Suppressor macrophage treated with lipopolysaccharide for 4 hours (primary cell): ENCODE data around the gene RCC1.
"Not testable (repeated sequence)": the region's sequence is repeated elsewhere in the genome, so short reads cannot be mapped to it uniquely, and the experiment has no call there.

Experiments used
- DNase-seq: peaks from one replicate; pipeline ENCODE4 v3.0.0-alpha.2; 2020

Gene RCC1

GRCh38 chr1:28505406-28506187, at the start of gene RCC1:
Gene RCC1 (plus strand): TSS chr1:28506043. CDS start chr1:28529867, 23,824 bp downstream.
- peak; percentile 99 for DNase-seq

- peak; percentile 37 for DNase-seq
Measured at GRCh38 chr1:28456078-28456477, 49.8 kb upstream of the RCC1 start.

- DNase-seq = no peak
Measured at GRCh38 chr1:28457678-28458077, 48.2 kb upstream of the RCC1 start.

GRCh38 chr1:28458237-28459228, 47.3 kb upstream of the RCC1 start:
- no peak for DNase-seq

- no peak for DNase-seq
Measured at GRCh38 chr1:28466226-28466778, 39.5 kb upstream of the RCC1 start.

- no peak for DNase-seq
Measured at GRCh38 chr1:28470146-28470545, 35.7 kb upstream of the RCC1 start.

- DNase-seq = not testable (repeated sequence)
Measured at GRCh38 chr1:28479497-28479896, 26.3 kb upstream of the RCC1 start.

GRCh38 chr1:28480308-28480707, 25.5 kb upstream of the RCC1 start:
- DNase-seq = no peak

GRCh38 chr1:28482138-28482537, 23.7 kb upstream of the RCC1 start:
- no peak for DNase-seq

GRCh38 chr1:28482702-28483101, 23.1 kb upstream of the RCC1 start:
- no peak for DNase-seq

GRCh38 chr1:28494737-28495136, 11.1 kb upstream of the RCC1 start:
- DNase-seq = no peak

- DNase-seq = no peak
Measured at GRCh38 chr1:28499553-28499952, 6.3 kb upstream of the RCC1 start.

GRCh38 chr1:28501925-28502324, 3.9 kb upstream of the RCC1 start:
- no peak for DNase-seq

GRCh38 chr1:28503117-28503516, 2.7 kb upstream of the RCC1 start:
- DNase-seq = no peak

- no peak for DNase-seq
Measured at GRCh38 chr1:28506907-28507246, 1.0 kb downstream of the RCC1 start.

- peak; percentile 14 for DNase-seq
Measured at GRCh38 chr1:28507247-28507645, 1.4 kb downstream of the RCC1 start.

- no peak for DNase-seq
Measured at GRCh38 chr1:28507646-28508434, 2.0 kb downstream of the RCC1 start.

GRCh38 chr1:28508435-28508754, 2.6 kb downstream of the RCC1 start:
- DNase-seq = no peak

- DNase-seq = no peak
Measured at GRCh38 chr1:28509705-28510272, 3.9 kb downstream of the RCC1 start.

- DNase-seq = no peak
Measured at GRCh38 chr1:28510273-28510969, 4.6 kb downstream of the RCC1 start.

- DNase-seq = no peak
Measured at GRCh38 chr1:28510970-28511440, 5.2 kb downstream of the RCC1 start.
